Progenitor cell of endocrine pancreas (in vitro differentiated cells): ENCODE results near the gene AHDC1. TPM values are rescaled to one million over a fixed set of nuclear protein-coding genes. Genes with fewer than 3 reads are reported as not detected.
"Not testable (repeated sequence)": the region's sequence is repeated elsewhere in the genome, so short reads cannot be mapped to it uniquely, and the experiment has no call there.

Experiments
- DNase-seq: peaks from one replicate; pipeline ENCODE4 v3.0.0; 2021; ENCODE audit warnings: low spot score; ENCODE audit not compliant: unreplicated experiment
- H3K27ac Mint-ChIP-seq: 2 replicates; pipeline ENCODE4 v1.8.0; 2021; ENCODE audit warnings: mild to moderate bottlenecking, moderate library complexity, mixed read lengths
- H3K27me3 Mint-ChIP-seq: 2 replicates; pipeline ENCODE4 v1.8.0; 2021; ENCODE audit warnings: mixed read lengths
- H3K36me3 Mint-ChIP-seq: 2 replicates; pipeline ENCODE4 v1.8.0; 2022; ENCODE audit warnings: mixed read lengths; ENCODE audit not compliant: insufficient read depth
- H3K4me1 Mint-ChIP-seq: 2 replicates; pipeline ENCODE4 v1.8.0; 2021; ENCODE audit warnings: low read depth, mixed read lengths
- H3K4me3 Mint-ChIP-seq: 2 replicates; pipeline ENCODE4 v1.8.0; 2021; ENCODE audit warnings: low read depth, mild to moderate bottlenecking, moderate library complexity, mixed read lengths
- H3K9me3 Mint-ChIP-seq: 2 replicates; pipeline ENCODE4 v1.8.0; 2021; ENCODE audit warnings: low read depth, mixed read lengths
- CTCF ChIP-seq: fragments of 200-600 bp; sonication (generic); IDR thresholded peaks from one replicate; pipeline ENCODE4 v1.5.0; 2021; ENCODE audit warnings: antibody characterized with exemption, mild to moderate bottlenecking; ENCODE audit not compliant: unreplicated experiment
- total RNA-seq: library from RNA; stranded (reverse); gene quantifications from 2 replicates; pipeline ENCODE4 v1.2.1, GENCODE V29; 2021

Gene AHDC1
- total RNA-seq, 1 donor from 2014 or later: 53.3 TPM

GRCh38 chr1:27503844-27504587 is 99.9 kb downstream of the AHDC1 start:
- Mint-ChIP-seq H3K27ac (peak overlapping the region; percentile 68), H3K4me3 (no peak overlapping the region), H3K9me3 (no peaks in the 10 kb centered on the region), H3K36me3 (no peaks in the 10 kb centered on the region), H3K4me1 (peaks cover 12% of the 10 kb centered on the region), H3K27me3 (no peaks in the 10 kb centered on the region)
- TF ChIP-seq CTCF: no peak
- DNase-seq: no peak

- no peak overlapping the region for H3K27ac Mint-ChIP-seq
- no peak for TF ChIP-seq CTCF
- H3K4me3 Mint-ChIP-seq: no peak overlapping the region
- no peak for DNase-seq
- no peaks in the 10 kb centered on the region for H3K27me3 Mint-ChIP-seq
- H3K9me3 Mint-ChIP-seq: no peaks in the 10 kb centered on the region
- no peaks in the 10 kb centered on the region for H3K36me3 Mint-ChIP-seq
- peaks cover 12% of the 10 kb centered on the region for H3K4me1 Mint-ChIP-seq
Measured at GRCh38 chr1:27503033-27503432, 100.9 kb downstream of the AHDC1 start.

GRCh38 chr1:27501159-27501558 is 102.8 kb downstream of the AHDC1 start:
- H3K36me3 Mint-ChIP-seq, H3K9me3 Mint-ChIP-seq, H3K4me3 Mint-ChIP-seq, H3K27ac Mint-ChIP-seq, DNase-seq, H3K27me3 Mint-ChIP-seq: not testable (repeated sequence)
- peaks cover 13% of the 10 kb centered on the region for H3K4me1 Mint-ChIP-seq

- no peak for TF ChIP-seq CTCF
- Mint-ChIP-seq H3K36me3 (no peaks in the 10 kb centered on the region), H3K4me3 (no peak overlapping the region), H3K4me1 (peaks cover 9% of the 10 kb centered on the region), H3K9me3 (no peaks in the 10 kb centered on the region), H3K27me3 (peaks cover 3% of the 10 kb centered on the region), H3K27ac (no peak overlapping the region)
- DNase-seq: no peak
Measured at GRCh38 chr1:27499142-27499541, 104.8 kb downstream of the AHDC1 start.

GRCh38 chr1:27496604-27497155 is 107.3 kb downstream of the AHDC1 start:
- no peak for DNase-seq
- Mint-ChIP-seq H3K9me3 (no peaks in the 10 kb centered on the region), H3K27me3 (peaks cover 3% of the 10 kb centered on the region), H3K4me3 (no peak overlapping the region), H3K4me1 (peaks cover 1% of the 10 kb centered on the region), H3K36me3 (no peaks in the 10 kb centered on the region), H3K27ac (no peak overlapping the region)
- peak; percentile 42 for TF ChIP-seq CTCF

GRCh38 chr1:27492796-27493195 is 111.1 kb downstream of the AHDC1 start:
- no peak for DNase-seq
- no peak for TF ChIP-seq CTCF
- Mint-ChIP-seq H3K27me3 (peaks cover 3% of the 10 kb centered on the region), H3K4me3 (no peak overlapping the region), H3K36me3 (no peaks in the 10 kb centered on the region), H3K27ac (no peak overlapping the region), H3K9me3 (no peaks in the 10 kb centered on the region), H3K4me1 (peaks cover 16% of the 10 kb centered on the region)
